K562 (cell line): Measurements from ENCODE around the gene PARD6B. TPM values are rescaled to one million over a fixed set of nuclear protein-coding genes. Genes with fewer than 3 reads are reported as not detected.
A peak's percentile ranks its signal among the peaks of the same experiment; 100 is the strongest.

Experiments
- ATAC-seq: fragments of 200-7000 bp; cut with Tn5 transposase; 3 replicates; pipeline ENCODE4 v1.9.1; 2020; ENCODE audit warnings: moderate library complexity
- BruUV-seq: library from RNA; stranded (reverse); fragments of 400-500 nt; replicated peaks from 2 replicates; lab custom pipeline; 2021; lab: Mats Ljungman, UMichigan
- CTCF ChIA-PET: fragments of 300-600 bp; formaldehyde crosslinking; extraction: SDS; loops from one replicate; lab custom pipeline; 2021; ENCODE audit warnings: low intra/inter-chr PET ratio; lab: Yijun Ruan, JAX
- POLR2A ChIA-PET: fragments of 300-600, 350-650 bp; sonication (Branson Sonifier 250); formaldehyde crosslinking; extraction: SDS; loops from one replicate; lab custom pipeline; 2021; ENCODE audit warnings: antibody characterized with exemption, inconsistent platforms; lab: Yijun Ruan, JAX
- DNase-seq, 4 experiments: peaks; one replicate each; pipeline versions ENCODE4 v3.0.0 to v3.0.0-alpha.2; 2011 to 2018; ENCODE audit warnings: low spot score in 3 of 4, mixed read lengths in 3 of 4; ENCODE audit errors: extremely low read depth in 1 of 4
- FAIRE-seq: peaks from 2 replicates; lab custom pipeline; 2011; peaks lifted over from hg19 to GRCh38; lab: Jason Lieb, UNC
- H2AFZ ChIP-seq: 2 replicates; pipeline ENCODE4 v1.6.0; 2011; ENCODE audit warnings: low read depth, low read length, control low read depth, inconsistent platforms
- H3K27ac ChIP-seq: fragments of 200-600 bp; 3 replicates; pipeline ENCODE4 v1.8.0; 2011; ENCODE audit warnings: low read depth, mild to moderate bottlenecking, control low read depth, inconsistent platforms, low read length, moderate library complexity, mixed read lengths; ENCODE audit errors: extremely low read depth
- H3K27me3 ChIP-seq, 2 experiments: fragments of 300-600 bp in 1 of 2; 2 replicates in 1 of 2; 3 replicates in 1 of 2; pipeline versions ENCODE4 v1.6.0 to v1.8.0; 2011; ENCODE audit warnings: inconsistent platforms in 2 of 2, low read length in 2 of 2, mild to moderate bottlenecking in 1 of 2, mixed read lengths in 1 of 2, moderate library complexity in 1 of 2; ENCODE audit not compliant: control insufficient read depth in 2 of 2, insufficient read depth in 2 of 2
- H3K36me3 ChIP-seq: fragments of 300-600 bp; 3 replicates; pipeline ENCODE4 v1.8.0; 2011; ENCODE audit warnings: mild to moderate bottlenecking, low read length, inconsistent platforms; ENCODE audit not compliant: control insufficient read depth, insufficient read depth
- H3K4me1 ChIP-seq, 2 experiments: fragments of 200-600 bp in 1 of 2; replicated peaks in 1 of 2; 2 replicates in 1 of 2; 3 replicates in 1 of 2; pipeline versions ENCODE4 v1.5.1 to v1.8.0; 2011; ENCODE audit warnings: inconsistent platforms in 2 of 2, low read length in 2 of 2, mild to moderate bottlenecking in 1 of 2, mixed read lengths in 1 of 2, moderate library complexity in 1 of 2; ENCODE audit not compliant: control insufficient read depth in 2 of 2, insufficient read depth in 2 of 2
- H3K4me2 ChIP-seq: 2 replicates; pipeline ENCODE4 v1.6.1; 2011; ENCODE audit warnings: low read length, control low read depth, inconsistent platforms, mixed read lengths; ENCODE audit not compliant: insufficient read depth
- H3K4me3 ChIP-seq: fragments of 200-600 bp; sonication (generic), shearing (Covaris generic); 2 replicates; pipeline ENCODE4 v1.5.1; 2016; ENCODE audit warnings: control low read depth, inconsistent platforms
- H3K79me2 ChIP-seq: fragments of 200-600 bp; 3 replicates; pipeline ENCODE4 v1.8.0; 2011; ENCODE audit warnings: low read length, inconsistent platforms; ENCODE audit not compliant: control insufficient read depth, insufficient read depth
- H3K9ac ChIP-seq, 2 experiments: 2 replicates each; pipeline versions ENCODE4 v1.6.0 to v1.6.1; 2011; ENCODE audit warnings: low read depth in 2 of 2, low read length in 2 of 2, control low read depth in 1 of 2, inconsistent platforms in 1 of 2, mild to moderate bottlenecking in 1 of 2, mixed read lengths in 1 of 2; ENCODE audit not compliant: insufficient read depth in 1 of 2
- H3K9me1 ChIP-seq: one replicate; pipeline ENCODE4 v1.6.0; 2011; ENCODE audit warnings: inconsistent platforms, mild to moderate bottlenecking, low read length, moderate library complexity; ENCODE audit not compliant: control insufficient read depth, insufficient read depth
- H3K9me3 ChIP-seq: replicated peaks from 2 replicates; pipeline ENCODE4 v1.5.1; 2011; ENCODE audit warnings: low read depth, low read length, inconsistent platforms; ENCODE audit not compliant: control insufficient read depth, insufficient read depth
- H4K20me1 ChIP-seq: replicated peaks from 2 replicates; pipeline ENCODE4 v1.6.1; 2011; ENCODE audit warnings: low read length, inconsistent platforms, mixed read lengths; ENCODE audit not compliant: control insufficient read depth, insufficient read depth
- EWSR1 ChIP-seq: fragments of 450-650 bp; IDR thresholded peaks from 2 replicates; pipeline ENCODE4 v1.6.1; 2018; ENCODE audit warnings: borderline replicate concordance, mild to moderate bottlenecking, low read depth, moderate library complexity; ENCODE audit not compliant: partially characterized antibody
- SMARCB1 ChIP-seq: IDR thresholded peaks from 2 replicates; pipeline ENCODE4 v1.6.1; 2011; ENCODE audit warnings: improper control_type of control experiment, low read depth; ENCODE audit not compliant: insufficient read length
- ZBTB11 ChIP-seq, 3 experiments: fragments of 200-800 bp in 1 of 3; fragments of 250-450 bp in 1 of 3; fragments of 450-650 bp in 1 of 3; sonication (Bioruptor Pico) in 1 of 3; sonication (Bioruptor generic) in 1 of 3; formaldehyde crosslinking in 1 of 3; IDR thresholded peaks; 2 replicates each; pipeline versions ENCODE4 v1.6.1 to v1.8.0; 2016 to 2022; ENCODE audit warnings: mild to moderate bottlenecking in 2 of 3, missing genetic modification characterization in 2 of 3, missing compliant biosample characterization in 1 of 3, moderate library complexity in 1 of 3
- WGBS: fragments of 100-300 bp; shearing (Covaris generic); methylation state at CpG from one replicate; pipeline ENCODE4 v1.1.6; 2016; ENCODE audit warnings: low coverage, mixed read lengths; ENCODE audit not compliant: insufficient coverage; ENCODE audit errors: missing lambda C conversion rate; 5-methylcytosine and 5-hydroxymethylcytosine counted together
- in situ Hi-C: fragments of 300-500 bp; cut with MboI; formaldehyde crosslinking; loops from 4 replicates; pipeline ENCODE4 v1.15.0; 2018; ENCODE audit warnings: inconsistent platforms, mixed read lengths
- intact Hi-C: fragments of 100-400 bp; cut with micrococcal nuclease; formaldehyde crosslinking; loops from 2 replicates; pipeline ENCODE4 v1.14.2; 2022
- polyA plus RNA-seq, 8 experiments: library from polyadenylated mRNA; depleted of rRNA in 4 of 8; stranded (reverse) in 5 of 8; unstranded in 3 of 8; fragments of >200 nt; fragmentation: Nextera tagmentation in 2 of 8; fragmentation: Illumina TruSeq in 1 of 8; extraction: Ambion mirVana in 2 of 8; extraction: Trizol in 1 of 8; gene quantifications; 2 replicates each; pipeline versions ENCODE4 v1.2.1 to v1.2.3, GENCODE V29; 2011 to 2014; ENCODE audit warnings: inconsistent platforms in 1 of 8, missing spikeins in 1 of 8
- total RNA-seq, 7 experiments: library from RNA; depleted of rRNA in 6 of 7; stranded (reverse); fragments of >200 nt in 6 of 7; fragmentation: Illumina TruSeq in 2 of 7; extraction: Trizol in 2 of 7; gene quantifications; 2 replicates each; pipeline versions ENCODE4 v1.2.1 to v1.2.3, GENCODE V29; 2011 to 2021; ENCODE audit warnings: low replicate concordance in 1 of 7

The PARD6B gene
- total and polyA plus RNA-seq, 9 of the 15 experiments (the other 6 are each of a cell fraction or from before 2014, with no cell fraction given): 1.7 to 12.3 (median 5.5) TPM

GRCh38 chr20:50723672-50724071 lies 7.7 kb upstream of the PARD6B start:
- FAIRE-seq (no peak), ATAC-seq (no peak), DNase-seq (no peak)
- no peak overlapping the region for H3K4me2 ChIP-seq
- 76% methylated on average over 9 of the region's 9 CpGs for WGBS
- intact Hi-C loops: no loop called here
- ChIA-PET CTCF (no interaction called here), POLR2A (no interaction called here)
- no peak overlapping the region for H3K27ac ChIP-seq
- no peak overlapping the region for H2AFZ ChIP-seq
- H3K4me1 ChIP-seq: peaks cover 25 to 41% of the 10 kb centered on the region in 2 experiments; a peak in 4 of 5 replicates
- no peak overlapping the region for H3K4me3 ChIP-seq
- no peak overlapping the region for H3K9ac ChIP-seq
- no peaks in the 10 kb centered on the region for H3K79me2 ChIP-seq
- BruUV-seq: no TSS peak
- no peaks in the 10 kb centered on the region for H3K9me3 ChIP-seq
- H3K9me1 ChIP-seq: no peaks in the 10 kb centered on the region
- no peaks in the 10 kb centered on the region for H3K36me3 ChIP-seq
- no peaks in the 10 kb centered on the region for H4K20me1 ChIP-seq
- H3K27me3 ChIP-seq: no peaks in the 10 kb centered on the region
- in situ Hi-C loops: no loop called here
- TF ChIP-seq EWSR1: peak; percentile 34
- peak in 1 of 3 experiments; percentile 84; a peak in 2 of 6 replicates for TF ChIP-seq ZBTB11 (CRISPR knock-in tag; IDR thresholded peaks at IDR 0.05)
- no peak for TF ChIP-seq SMARCB1
